HS-5 (cell line): ENCODE measurements around the gene UGT1A4.

Experiments
- DNase-seq: peaks from one replicate; pipeline ENCODE4 v3.0.0-alpha.2; 2012; ENCODE audit warnings: low read depth

The UGT1A4 gene

DNA sequence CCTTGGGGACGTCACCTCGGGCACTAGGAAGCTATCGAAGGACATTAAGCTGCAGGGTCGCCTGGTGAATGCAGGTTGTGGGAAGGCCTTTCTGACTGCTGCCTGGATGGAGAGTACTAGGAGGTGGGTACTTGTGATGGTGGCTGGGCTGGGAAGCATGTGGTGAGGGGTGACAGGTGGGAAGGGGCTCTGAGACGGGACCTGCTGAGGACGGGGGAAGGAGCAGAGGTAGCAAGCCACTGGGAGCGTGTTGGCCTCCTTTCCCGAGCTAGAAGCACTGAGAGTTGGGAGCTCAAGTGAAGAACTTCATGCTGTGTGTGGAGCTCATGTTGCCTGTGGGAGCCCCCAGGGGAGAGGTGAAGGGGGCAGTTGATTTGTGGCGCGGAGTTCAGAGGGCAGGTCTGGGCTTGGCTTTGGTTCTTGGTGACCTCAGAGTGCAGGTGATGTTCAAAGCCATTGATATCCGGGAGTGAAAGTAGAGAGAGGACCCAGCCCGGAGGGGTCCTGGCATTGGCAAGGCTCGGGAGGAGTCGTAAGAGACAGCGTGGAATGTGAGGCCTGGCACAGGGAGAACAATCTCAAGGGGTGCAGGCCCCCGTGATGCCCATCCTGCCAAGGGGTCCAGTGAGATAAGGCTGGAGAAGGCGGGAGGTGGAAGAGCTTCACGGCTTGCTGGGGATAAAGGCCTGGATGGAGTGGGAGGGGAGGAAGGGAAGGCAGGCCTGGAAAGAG is 72.8 kb downstream of the UGT1A4 start:
- no peak for DNase-seq

DNA sequence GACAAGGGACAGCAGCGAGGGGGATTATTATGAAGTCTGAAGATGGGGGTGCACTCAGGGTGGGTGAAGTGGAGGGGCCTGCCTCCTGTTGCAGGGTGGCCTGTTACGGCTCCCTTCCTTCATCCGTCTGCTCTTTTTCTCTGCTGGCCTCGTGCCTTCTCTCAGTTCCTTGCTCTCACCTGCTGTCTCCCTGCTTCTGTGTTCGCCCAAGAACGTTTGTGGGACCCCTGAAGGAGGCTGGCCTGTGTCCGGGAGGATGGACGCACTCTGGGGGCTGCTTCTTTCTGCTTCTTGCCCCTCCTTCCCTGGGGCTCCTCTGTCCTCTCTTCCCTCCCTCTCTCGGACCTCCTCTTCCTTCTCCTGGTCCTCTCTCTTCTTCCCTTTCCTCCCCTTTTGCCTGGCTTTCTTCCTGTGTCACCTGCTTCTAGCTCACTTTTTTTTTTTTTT is 73.4 kb downstream of the UGT1A4 start:
- no peak for DNase-seq

DNA sequence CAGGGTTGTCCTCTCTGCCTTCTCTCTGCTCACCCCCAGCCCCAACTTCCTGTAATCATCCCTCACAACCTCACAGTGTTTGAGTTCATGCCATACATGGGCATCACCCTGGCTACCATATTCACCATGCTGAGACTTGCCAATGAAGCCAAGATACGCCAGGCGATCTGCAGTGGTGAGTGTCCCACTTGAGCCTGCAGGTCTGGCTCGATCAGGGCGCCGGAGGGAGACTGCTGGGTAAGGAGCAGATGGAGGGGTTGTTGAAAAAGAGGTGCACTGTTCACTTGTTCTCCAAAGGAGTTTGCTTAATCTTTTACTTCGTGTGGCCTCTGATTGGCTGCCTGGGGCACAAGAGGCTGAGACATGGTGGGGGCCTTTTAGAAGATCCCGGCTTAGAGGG is 74.2 kb downstream of the UGT1A4 start:
- no peak for DNase-seq

DNA sequence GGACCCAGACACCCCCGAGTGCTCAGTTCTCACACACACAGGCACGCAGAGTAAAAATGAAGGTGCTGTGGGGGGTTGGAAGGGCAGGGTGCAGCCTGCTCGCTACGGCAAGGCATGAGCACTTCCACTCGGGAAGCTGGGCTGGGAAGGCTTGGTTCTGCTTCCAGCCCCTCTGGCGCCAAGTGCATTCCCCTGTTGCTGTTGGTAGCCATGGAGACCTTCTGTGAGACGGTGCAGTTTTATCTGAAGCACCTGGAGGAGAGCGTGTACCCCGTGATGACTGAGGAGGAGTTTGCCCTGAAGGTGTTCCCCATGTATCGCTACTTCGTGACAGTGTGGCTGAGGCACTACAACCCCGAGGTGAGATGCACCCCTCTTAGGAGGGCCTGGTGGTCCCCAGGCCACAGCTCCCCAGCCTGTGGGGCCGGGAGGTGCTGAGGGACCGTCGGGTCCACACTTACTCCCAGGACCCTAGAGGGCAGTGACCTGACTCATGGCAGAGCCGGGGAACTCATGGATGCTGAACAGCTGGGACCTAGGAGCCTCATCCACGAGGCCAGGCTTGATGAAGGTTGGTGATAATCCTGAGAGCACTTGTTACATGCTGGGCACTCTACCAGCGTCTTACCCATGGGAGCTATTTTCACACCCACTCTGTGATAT is 75.1 kb downstream of the UGT1A4 start:
- DNase-seq: no peak

DNA sequence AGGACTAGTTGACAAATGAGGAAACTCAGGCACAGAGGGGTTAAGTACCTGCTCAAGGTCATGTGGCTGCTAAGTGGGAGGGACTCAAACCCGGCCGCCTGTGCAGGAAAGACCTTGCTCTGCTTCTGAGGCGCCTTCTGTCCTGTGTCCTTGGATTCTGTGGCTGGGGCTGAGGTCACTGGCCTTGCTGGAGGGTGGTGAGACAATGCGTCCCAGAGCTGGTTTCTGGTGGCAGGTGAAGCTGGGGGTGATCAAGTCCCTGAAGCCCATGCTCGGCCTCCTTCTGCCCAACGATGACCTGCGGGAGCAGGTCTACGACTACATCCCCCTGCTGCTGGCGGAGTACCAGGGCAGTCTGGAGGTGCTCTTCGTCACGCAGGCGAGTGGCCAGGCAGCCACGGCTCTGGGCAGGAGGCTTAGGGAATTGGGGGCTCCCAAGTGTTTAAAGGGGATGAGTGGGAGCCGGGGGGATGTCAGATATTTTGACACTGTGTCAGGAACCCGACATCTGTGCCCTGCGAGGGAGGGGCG is 75.7 kb downstream of the UGT1A4 start:
- DNase-seq: no peak

DNA sequence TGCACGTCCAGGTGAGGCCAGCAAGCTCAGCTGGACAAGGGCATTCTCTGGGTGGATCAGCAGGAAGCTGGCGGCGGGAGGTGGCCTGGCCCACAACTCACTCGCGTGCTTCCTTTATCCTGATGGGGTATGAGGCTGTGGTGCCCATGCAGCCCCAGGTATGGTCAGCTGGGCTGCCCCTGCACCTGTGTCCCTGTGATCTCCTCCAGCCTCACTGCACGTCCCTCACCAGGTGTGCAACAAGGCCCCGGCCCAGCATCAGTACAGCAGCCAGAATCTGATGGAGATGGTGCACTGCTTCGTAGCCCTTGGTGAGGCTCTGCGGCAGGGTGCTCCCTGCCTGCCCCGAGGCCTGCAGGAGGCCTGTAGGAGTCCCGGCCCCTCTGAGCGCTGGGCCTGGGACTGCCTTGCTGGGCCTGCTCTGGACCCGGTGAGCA is 77.2 kb downstream of the UGT1A4 start:
- DNase-seq: no peak

DNA sequence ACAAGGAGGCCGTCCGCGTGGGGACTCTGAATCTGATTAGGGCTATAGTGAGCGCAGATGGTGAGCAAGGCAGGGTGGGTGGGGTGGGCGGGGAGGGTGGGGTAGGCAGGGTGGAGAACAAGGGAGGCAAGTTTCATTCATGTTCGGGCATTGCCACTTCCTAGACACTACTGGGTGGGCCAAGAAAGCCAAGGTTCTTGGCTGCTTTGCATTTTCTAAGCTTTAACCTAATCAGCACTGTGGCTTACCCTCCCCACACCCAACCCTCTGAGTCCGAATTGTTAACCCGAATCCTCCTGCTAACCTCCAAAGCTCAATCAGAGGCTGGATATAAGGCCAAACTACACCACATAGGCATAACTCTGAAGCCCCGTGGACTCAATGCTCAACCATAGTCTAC is 77.7 kb downstream of the UGT1A4 start:
- no peak for DNase-seq

DNA sequence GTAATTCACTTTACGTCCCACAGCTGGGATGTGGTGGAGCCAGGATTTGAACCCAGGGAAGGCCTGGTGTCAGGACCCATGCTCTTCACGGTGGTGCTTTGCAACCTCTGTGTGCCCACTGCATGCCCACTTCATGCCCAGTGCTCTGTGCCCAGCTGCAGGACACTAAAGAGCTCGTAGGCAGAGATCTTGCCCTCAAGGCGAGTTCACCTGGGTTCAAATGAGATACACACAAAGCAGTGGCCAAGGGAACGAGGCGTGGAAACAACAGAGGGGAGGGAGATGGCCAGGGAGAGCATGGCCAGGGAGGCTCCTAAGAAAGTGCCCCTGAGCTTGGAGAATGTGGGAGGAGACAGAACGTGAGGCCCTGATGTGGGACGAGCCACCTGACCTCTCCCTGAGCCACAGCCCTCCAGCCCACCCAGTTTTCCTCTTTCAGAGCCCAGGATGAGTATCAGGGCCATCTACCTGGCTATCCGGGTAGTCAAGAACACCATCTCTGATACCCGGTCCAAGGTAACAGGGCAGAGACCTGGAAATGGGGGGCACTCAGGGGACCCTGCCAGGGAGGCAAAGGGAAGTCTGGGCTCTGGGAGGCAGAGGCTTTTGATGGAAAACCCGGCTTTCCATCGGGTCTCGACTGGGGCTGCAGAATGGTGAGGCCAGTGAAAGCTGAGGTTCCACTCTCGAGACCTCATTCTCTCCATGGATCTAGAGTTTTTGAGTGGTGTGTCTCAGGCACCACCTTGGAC is 80.0 kb downstream of the UGT1A4 start:
- no peak for DNase-seq

DNA sequence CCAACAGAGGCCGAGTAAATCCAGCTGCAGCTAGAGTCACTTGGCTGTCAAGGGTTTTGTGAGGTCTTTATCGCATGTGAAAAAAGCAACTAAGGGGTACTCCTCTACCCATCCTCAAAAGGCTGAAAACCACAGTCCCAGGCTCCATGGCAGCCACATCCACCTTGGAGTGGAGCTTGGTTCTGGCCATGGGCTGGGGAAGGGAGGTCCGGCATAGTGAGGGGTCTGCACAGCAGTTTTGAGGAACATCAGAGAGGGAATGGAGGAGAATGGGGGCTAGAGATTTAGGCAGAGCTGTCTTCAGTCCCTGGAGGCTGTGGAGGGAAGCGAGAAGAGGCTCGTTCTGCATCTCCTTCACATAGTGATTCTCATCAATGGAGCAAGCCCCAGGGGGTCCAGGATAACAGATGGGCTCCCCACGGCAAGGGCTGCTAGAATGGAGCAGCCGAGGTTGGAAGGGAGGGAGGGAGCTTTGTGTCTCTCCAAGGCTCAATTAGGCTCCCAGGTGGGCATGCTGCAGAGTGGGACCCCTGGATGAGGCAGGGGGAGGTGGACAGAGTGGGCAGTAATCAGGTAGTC is 80.6 kb downstream of the UGT1A4 start:
- no peak for DNase-seq

DNA sequence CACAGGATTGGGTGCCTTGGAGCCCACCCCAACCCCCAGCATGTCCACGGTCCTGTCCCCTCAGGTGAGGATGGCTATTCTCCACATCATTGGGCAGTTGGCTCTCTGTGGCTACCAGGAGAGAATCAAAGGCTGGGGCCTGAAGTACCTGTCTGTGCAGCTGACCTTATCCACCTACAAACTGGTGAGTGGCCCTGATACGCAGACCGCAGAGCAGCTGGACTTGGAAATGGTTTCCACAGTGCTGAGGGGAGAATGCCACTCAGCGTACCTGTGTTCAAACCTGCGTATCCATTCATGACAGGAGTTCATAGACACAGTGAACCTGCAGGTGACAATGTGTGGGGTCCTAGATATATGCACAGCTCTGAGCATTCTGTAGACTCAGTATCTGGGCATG is 81.2 kb downstream of the UGT1A4 start:
- DNase-seq: no peak

DNA sequence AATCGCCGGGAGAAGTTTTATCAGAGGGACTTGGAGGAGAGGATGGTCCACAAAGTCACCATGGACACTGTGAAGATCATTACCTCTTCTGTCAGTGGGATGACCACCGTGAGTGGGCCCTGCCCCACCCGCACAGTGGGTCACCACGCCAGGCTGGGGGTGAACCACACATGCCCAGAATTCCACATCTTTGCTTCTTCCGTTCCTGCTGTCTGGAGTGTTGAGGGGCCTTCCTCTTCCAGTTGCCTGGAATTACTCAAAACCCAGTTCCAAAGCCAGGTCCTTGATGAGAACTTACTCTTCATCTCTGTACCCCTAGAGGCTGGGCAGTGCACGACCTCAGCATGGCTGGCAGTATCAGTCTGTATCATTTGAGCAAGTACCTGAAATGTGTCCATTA is 81.7 kb downstream of the UGT1A4 start:
- no peak for DNase-seq

DNA sequence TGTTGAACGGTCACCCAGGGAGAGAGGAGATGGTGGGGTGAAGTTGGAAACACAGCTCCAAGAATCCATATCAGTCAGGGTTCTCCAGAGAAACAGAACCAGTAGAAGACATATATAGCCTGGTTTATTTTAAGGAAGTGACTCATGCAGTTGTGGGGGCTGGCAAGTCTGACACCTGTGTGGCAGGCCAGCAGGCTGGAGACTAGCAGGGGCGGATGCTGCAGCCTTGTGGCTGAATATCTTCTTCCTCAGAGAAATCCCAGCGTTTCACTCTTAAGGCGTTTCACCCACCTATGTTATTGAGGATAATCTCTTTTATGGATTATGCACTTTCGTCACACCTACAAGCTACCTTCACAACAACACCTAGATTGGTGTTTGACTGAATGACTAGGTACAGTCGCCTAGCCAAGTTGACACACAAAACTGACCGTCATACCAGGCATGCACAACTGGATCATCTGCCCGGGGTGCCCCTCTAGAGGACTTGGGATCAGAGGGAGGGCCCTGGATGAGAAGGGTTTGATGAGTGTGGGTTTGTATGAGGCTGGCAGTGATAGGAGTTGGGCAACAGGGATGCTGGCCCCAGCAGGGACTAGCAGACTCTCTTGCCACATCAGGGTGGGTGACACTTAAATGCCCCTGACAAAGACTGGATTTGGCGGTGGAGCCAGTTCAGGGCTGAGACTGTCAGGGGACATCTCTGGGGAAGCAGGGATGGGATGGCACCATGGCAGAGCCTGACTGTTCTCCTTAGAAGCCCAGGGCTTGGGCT is 83.0 kb downstream of the UGT1A4 start:
- DNase-seq: no peak

DNA sequence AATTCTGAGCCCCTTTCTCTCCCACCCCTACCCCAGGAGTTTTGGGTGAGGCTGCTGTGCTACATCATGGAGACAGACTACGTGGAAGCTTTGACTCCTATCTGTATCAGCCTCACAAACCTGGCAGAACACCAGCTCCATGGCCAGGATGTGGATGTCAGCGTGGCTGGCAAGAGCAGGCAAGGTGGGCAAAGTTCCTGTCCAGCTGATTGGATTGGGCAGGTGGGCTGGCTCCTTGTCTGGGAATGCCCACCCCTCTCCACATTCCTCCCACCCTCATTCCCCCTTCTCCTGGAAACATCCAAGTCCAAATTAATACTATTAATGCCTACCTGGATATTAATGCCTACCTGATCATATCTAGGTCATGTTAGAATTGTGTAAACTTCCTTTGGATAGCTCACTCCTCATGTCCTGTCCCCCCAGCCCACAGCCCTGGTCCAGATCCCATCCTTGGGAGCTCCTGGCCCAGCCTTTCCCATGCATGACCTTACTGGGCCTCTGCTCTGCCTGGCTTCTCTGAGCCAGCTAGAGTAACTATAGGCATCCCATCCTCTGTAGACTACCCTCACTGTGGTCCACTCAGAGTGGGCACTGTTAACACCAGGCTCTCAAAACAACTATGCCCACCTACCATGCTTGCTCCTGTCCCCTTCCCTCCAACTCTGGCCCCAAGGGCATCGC is 83.7 kb downstream of the UGT1A4 start:
- DNase-seq: no peak

DNA sequence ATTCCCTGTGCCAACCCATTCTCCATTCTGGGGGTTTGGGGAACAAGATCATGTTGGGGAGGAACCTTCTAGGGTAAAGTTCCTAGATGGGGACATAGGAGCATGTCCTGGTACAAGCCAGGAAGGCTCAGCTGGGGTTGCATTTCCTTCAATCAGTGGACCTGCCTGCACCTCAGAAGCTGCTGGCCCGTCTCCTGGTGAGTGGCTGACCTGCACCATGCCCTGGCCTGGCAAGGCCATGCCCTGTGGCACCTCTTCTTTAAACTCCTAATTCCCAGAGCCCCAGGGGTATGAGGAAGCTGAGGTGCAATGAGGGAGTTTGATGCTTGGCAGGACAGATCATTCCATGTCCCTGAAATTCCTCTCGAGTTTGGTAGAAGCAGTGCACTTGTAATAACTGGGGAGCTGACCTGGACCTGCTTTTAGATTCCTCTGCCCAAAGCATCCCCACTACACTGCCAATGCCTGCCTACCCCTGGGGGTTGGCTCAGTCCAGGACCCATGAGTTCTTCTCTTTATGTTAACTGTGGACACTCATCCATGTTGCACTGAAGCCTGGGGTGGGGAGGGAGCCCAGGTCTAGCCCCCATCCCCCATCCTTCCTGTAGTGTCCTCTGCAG is 84.9 kb downstream of the UGT1A4 start:
- DNase-seq: no peak

DNA sequence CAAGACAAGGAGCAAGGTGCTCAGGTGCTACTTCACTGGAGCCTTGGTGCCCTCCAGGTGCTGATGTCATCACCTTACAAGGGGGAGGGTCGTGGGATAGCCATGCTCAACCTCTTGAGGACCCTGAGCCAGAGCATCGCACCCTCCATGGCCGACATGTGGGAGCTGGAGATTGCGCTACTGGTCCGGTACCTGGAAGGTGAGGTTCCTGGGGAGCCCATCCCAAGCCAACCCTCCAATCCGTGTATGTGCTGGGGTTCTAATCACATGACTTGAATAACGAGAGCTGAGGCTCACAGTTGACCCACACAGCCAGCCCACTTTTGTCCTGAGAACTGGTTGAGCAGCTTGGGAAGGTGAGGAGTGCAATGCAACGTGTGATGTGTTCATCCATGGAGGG is 85.5 kb downstream of the UGT1A4 start:
- no peak for DNase-seq

DNA sequence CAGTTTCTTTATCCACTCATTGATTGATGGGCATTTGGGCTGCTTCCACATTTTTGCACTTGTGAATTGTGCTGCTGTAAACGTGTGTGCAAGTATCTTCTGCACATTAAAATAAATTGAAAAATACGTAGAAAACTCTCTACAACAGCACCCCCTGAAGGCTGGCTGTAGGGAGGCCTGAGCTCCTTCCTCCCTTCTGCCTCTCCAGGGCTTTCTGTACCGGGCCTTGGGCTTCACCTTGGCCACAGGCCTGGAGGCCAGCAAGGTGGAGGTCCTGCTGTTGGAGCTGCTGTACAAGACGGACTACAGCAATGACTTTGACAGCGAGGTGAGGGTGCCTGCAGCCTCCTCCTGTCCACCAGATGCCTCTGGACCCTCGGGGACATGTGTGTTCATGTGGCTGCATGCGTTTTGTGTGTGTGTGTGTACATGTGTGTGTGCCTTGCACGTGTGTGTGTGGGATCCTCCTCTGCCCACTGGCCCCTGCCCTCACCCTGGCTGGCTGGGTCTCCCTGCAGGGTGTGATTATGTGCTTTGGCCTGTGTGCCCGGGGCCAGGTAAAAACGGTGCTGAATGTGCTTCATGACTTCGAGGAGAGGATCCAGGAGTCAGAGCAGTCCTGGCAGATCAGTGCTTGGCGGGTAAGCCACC is 88.8 kb downstream of the UGT1A4 start:
- no peak for DNase-seq

DNA sequence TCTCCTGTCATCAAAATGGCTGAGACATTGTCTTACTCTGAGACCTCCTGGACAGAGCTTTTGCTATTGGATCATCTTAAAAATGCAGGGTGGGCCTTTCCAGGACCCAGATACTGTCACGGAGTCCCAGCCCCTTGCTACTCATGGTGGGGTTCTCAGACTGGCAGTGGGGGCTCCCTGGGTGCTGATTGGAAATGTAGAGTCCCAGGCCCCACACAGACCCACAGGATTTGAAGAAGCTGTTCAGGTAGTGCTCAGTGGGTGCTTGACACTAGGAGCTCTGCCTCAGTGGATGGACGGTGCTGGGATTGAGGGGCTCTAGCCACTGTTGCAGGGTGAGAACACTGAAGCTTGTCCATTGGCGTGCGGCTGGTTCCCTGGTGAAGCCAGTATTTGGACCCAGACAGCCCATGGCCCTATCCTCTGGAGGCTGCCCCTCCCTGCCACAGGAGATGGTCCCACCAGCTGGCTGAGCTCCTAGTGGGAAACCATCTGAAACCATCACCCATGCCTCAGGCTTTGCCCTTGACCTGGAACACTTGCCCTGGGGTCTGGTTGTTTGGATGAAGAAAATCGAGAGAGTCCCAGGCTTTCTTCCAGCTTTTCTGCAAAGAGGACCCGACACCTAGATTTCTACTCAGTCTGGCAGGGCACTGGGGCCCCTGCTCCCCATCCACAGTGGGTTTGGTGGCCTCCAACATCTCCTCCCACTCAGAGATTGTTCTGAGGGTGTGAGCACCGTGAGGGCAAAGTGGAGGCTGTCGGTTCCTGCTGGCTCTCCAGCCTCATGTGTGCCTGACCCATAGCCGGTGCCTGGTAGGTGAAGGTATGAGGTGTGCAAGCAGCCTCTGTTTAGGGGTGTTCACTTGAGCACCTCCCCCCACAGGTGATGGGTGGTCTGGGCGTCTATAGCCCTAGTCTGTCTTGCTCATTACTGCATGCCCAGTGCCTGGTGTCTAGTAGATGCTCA is 89.7 kb downstream of the UGT1A4 start:
- DNase-seq: no peak

DNA sequence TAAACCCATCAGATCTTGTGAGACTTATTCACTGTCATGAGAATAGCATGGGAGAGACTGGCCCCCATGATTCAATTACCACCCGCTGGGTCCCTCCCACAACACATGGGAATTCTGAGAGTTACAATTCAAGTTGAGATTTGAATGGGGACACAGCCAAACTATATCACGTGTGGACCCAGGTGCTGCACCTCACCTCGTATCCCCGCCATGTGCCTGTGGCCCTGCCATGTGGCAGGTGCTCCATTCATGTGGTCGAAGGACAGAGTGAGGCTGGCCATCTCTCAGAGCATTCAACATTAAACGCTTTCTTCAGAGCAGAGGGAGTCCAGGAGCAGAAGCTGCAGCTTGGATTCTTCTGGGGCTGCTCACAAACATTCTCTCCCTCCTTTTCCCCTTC is 91.8 kb downstream of the UGT1A4 start:
- no peak for DNase-seq

DNA sequence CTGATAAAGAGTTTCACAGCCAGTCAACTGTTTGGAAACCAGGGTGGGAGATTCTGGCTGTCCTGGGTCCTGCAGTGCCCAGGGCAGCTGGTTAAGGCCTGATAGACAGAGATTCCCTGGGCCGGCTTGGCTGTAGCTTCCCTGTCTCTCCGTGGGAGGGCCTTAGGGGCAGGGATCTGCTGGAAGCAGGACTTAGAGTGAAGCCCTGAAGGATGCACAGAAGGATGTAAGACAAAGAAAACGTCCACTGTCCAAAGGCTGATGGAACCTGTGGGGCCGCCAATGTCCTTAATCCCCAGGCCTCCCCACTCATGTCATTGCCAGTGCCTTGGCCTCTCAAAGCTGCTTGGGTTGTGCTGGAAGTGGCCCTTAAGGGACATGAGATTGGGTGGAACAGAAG is 92.6 kb downstream of the UGT1A4 start:
- no peak for DNase-seq
